Common myeloid progenitor, CD34-positive (primary cell): ENCODE measurements around the gene FOXK2. TPM values are rescaled to one million over a fixed set of nuclear protein-coding genes. Genes with fewer than 3 reads are reported as not detected.

Experiments used
- CTCF ChIA-PET: fragments of 350-600 bp; sonication (Branson Sonifier 250); formaldehyde crosslinking; loops from one replicate; lab custom pipeline; 2021; ENCODE audit warnings: antibody characterized with exemption; lab: Charles Lee
- POLR2A ChIA-PET: fragments of 350-600 bp; sonication (Branson Sonifier 250); formaldehyde crosslinking; loops from one replicate; lab custom pipeline; 2021; ENCODE audit warnings: antibody characterized with exemption; lab: Charles Lee
- DNase-seq, 3 donors: peaks; one replicate each; pipeline versions ENCODE4 v3.0.0 to v3.0.0-alpha.2; 2013
- H3K27ac ChIP-seq, 2 experiments: 1 replicate in 1 of 2; 2 replicates in 1 of 2; pipeline ENCODE4 v1.7.0; 2013; ENCODE audit warnings: inconsistent platforms in 2 of 2, low read length in 2 of 2, mild to moderate bottlenecking in 2 of 2, low read depth in 1 of 2, moderate library complexity in 1 of 2; ENCODE audit not compliant: severe bottlenecking in 2 of 2, insufficient read depth in 1 of 2, poor library complexity in 1 of 2
- H3K27me3 ChIP-seq, 5 experiments: replicated peaks in 2 of 5; 1 replicate in 3 of 5; 2 replicates in 2 of 5; pipeline versions ENCODE4 v1.6.1 to v1.7.0; 2013; ENCODE audit warnings: low read length in 4 of 5, mild to moderate bottlenecking in 2 of 5, moderate library complexity in 2 of 5, inconsistent platforms in 1 of 5; ENCODE audit not compliant: insufficient read depth in 5 of 5, control insufficient read depth in 4 of 5
- H3K36me3 ChIP-seq, 4 experiments: 1 replicate in 2 of 4; 2 replicates in 2 of 4; pipeline versions ENCODE4 v1.6.1 to v1.7.0; 2013; ENCODE audit warnings: low read length in 3 of 4, control low read depth in 1 of 4, mild to moderate bottlenecking in 1 of 4; ENCODE audit not compliant: control insufficient read depth in 4 of 4, insufficient read depth in 4 of 4
- H3K4me1 ChIP-seq, 4 experiments: 1 replicate in 3 of 4; 2 replicates in 1 of 4; pipeline versions ENCODE4 v1.6.1 to v1.7.1; 2013; ENCODE audit warnings: low read length in 3 of 4, mild to moderate bottlenecking in 3 of 4, control low read depth in 1 of 4, inconsistent platforms in 1 of 4, moderate library complexity in 1 of 4; ENCODE audit not compliant: control insufficient read depth in 4 of 4, insufficient read depth in 4 of 4; ENCODE audit errors: control extremely low read depth in 1 of 4
- H3K4me3 ChIP-seq, 7 experiments: 1 replicate in 4 of 7; 2 replicates in 3 of 7; pipeline versions ENCODE4 v1.5.1 to v1.7.0; 2013; ENCODE audit warnings: mild to moderate bottlenecking in 7 of 7, low read length in 6 of 7, moderate library complexity in 6 of 7, inconsistent platforms in 2 of 7, low read depth in 2 of 7, control low read depth in 1 of 7; ENCODE audit not compliant: insufficient read depth in 4 of 7, control insufficient read depth in 1 of 7; ENCODE audit errors: extremely low read depth in 1 of 7
- H3K9me3 ChIP-seq, 5 experiments: 1 replicate in 4 of 5; 2 replicates in 1 of 5; pipeline versions ENCODE4 v1.6.1 to v1.7.1; 2013; ENCODE audit warnings: low read length in 4 of 5, mild to moderate bottlenecking in 2 of 5, inconsistent platforms in 1 of 5, low read depth in 1 of 5, moderate library complexity in 1 of 5; ENCODE audit not compliant: control insufficient read depth in 4 of 5, insufficient read depth in 2 of 5; ENCODE audit errors: control extremely low read depth in 1 of 5
- WGBS: methylation state at CpG from one replicate; pipeline ENCODE4 v1.1.5; 2013; ENCODE audit not compliant: insufficient coverage; 5-methylcytosine and 5-hydroxymethylcytosine counted together
- polyA plus RNA-seq: library from polyadenylated mRNA; unstranded; fragments of 120-200 nt; gene quantifications from one replicate; pipeline ENCODE4 v1.2.1, GENCODE V29; 2013

The FOXK2 gene
- polyA plus RNA-seq: 21.8 TPM

- Histone ChIP-seq H3K27me3 (no peaks in the 10 kb centered on the region), H3K27ac (peak within 1 kb of the TSS; percentile 78 to 90), H3K9me3 (no peaks in the 10 kb centered on the region), H3K4me3 (peak within 1 kb of the TSS; percentile 68 to 86 (median 78)), H3K4me1 (peaks cover 3 to 19% (median 17%) of the 10 kb centered on the region in 4 experiments), H3K36me3 (no peaks in the 10 kb centered on the region)
- ChIA-PET POLR2A (interaction anchor here (0.5 to 1.2 kb wide), 6 partner anchors 10 to 101 kb away, joined by 3 to 5 read pairs (median 4); partner anchors contain the start of gene HEXD), CTCF (interaction anchor here (1.1 to 1.4 kb wide), 3 partner anchors 14 to 35 kb away, joined by 3 read pairs; no protein-coding TSS in a partner anchor)
- peak; percentile 94 to 98 (median 97) for DNase-seq
- WGBS: 3% methylated on average over 72 of the region's 114 CpGs
Measured at GRCh38 chr17:82518826-82519810, at the start of gene FOXK2. TSS of gene FOXK2 (plus strand) at chr17:82519732. CDS start at chr17:82519889, 157 bp downstream.

DNA sequence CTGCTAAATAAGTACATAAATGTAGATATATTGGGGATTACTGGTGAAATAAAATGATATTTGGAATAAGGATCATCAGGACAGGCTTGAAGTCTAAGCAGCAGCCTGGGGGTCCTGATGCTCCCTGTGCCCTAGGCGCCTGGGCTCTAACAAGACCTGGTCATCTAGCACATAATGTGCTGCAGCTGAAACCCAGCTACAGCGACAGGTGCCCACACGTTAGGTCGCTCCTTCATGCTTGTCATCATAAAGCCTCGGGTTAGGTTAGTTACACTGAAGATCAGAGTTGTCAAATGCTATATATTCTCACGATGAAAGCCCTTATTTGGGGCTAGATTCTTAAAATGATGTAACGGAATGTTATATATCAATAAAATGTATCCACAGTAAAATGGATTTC, 49.5 kb upstream of the FOXK2 start:
- no peaks in the 10 kb centered on the region for H3K27me3 ChIP-seq
- no peak for DNase-seq
- ChIA-PET POLR2A (no interaction called here), CTCF (no interaction called here)
- peaks cover 14 to 87% (median 40%) of the 10 kb centered on the region in 4 experiments for H3K36me3 ChIP-seq
- H3K9me3 ChIP-seq: no peaks in the 10 kb centered on the region
- H3K27ac ChIP-seq: no peak overlapping the region
- WGBS: 96% methylated on average over 4 of the region's 7 CpGs
- no peak overlapping the region for H3K4me3 ChIP-seq
- no peaks in the 10 kb centered on the region for H3K4me1 ChIP-seq

GRCh38 chr17:82474223-82475010, 45.1 kb upstream of the FOXK2 start:
- no peaks in the 10 kb centered on the region for H3K9me3 ChIP-seq
- peaks cover 0 to 10% (median 0%) of the 10 kb centered on the region in 4 experiments for H3K4me1 ChIP-seq

GRCh38 chr17:82475458-82475857, 44.1 kb upstream of the FOXK2 start:
- H3K4me1 ChIP-seq: peaks cover 0 to 11% (median 0%) of the 10 kb centered on the region in 4 experiments
- CTCF ChIA-PET: interaction anchor here (0.6 to 1.6 kb wide), 4 partner anchors 8 to 132 kb away, joined by 3 to 4 read pairs (median 3); no protein-coding TSS in a partner anchor
- H3K36me3 ChIP-seq: peaks cover 8 to 80% (median 39%) of the 10 kb centered on the region in 4 experiments
- H3K4me3 ChIP-seq: no peak overlapping the region
- H3K27ac ChIP-seq: no peak overlapping the region
- DNase-seq: no peak
- 90% methylated on average over 5 of the region's 8 CpGs for WGBS
- POLR2A ChIA-PET: no interaction called here
- no peaks in the 10 kb centered on the region for H3K27me3 ChIP-seq
- H3K9me3 ChIP-seq: no peaks in the 10 kb centered on the region

More at GRCh38 chr17:82474223-82475010, 45.1 kb upstream of the FOXK2 start:
- CTCF ChIA-PET: interaction anchor here (1.1 to 1.6 kb wide), 3 partner anchors 9 to 131 kb away, joined by 3 read pairs; no protein-coding TSS in a partner anchor
- POLR2A ChIA-PET: no interaction called here
- Histone ChIP-seq H3K27me3 (no peaks in the 10 kb centered on the region), H3K27ac (peak overlapping the region in 1 of 2 experiments; percentile 0), H3K36me3 (peaks cover 11 to 77% (median 36%) of the 10 kb centered on the region in 4 experiments), H3K4me3 (no peak overlapping the region)
- DNase-seq: no peak
- 96% methylated on average over 5 of the region's 11 CpGs for WGBS

DNA sequence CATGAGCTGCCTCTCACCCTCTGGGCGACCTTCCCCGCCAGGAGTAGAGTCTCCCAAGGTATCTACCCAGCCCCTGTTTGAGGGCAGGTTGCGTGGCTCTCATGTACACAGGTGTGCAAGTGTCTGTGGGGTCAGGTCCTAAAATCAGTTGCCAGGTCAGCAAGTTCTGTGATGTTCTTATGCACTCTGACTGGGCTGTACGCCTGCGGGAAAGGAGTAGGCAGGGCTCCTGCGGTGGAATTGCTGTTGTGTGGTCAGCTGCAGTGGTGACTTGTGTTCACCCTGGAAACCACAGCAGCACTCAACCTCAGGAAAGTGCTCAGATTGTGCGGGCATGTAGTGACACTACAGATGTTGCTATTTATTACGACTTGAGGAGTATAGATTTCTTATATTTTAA, 41.6 kb upstream of the FOXK2 start:
- DNase-seq: no peak
- peaks cover 8 to 84% (median 49%) of the 10 kb centered on the region in 4 experiments for H3K36me3 ChIP-seq
- H3K27ac ChIP-seq: no peak overlapping the region
- no peak overlapping the region for H3K4me3 ChIP-seq
- no peaks in the 10 kb centered on the region for H3K27me3 ChIP-seq
- H3K4me1 ChIP-seq: peaks cover 0 to 11% (median 0%) of the 10 kb centered on the region in 4 experiments
- ChIA-PET POLR2A (no interaction called here), CTCF (interaction anchor here (1.1 to 1.5 kb wide), 3 partner anchors 73 to 175 kb away, joined by 3 read pairs; no protein-coding TSS in a partner anchor)
- 95% methylated on average over 8 of the region's 8 CpGs for WGBS
- no peaks in the 10 kb centered on the region for H3K9me3 ChIP-seq

GRCh38 chr17:82479602-82480001, 39.9 kb upstream of the FOXK2 start:
- H3K9me3 ChIP-seq: no peaks in the 10 kb centered on the region

More at GRCh38 chr17:82479602-82480001, 39.9 kb upstream of the FOXK2 start:
- DNase-seq: no peak
- Histone ChIP-seq H3K4me1 (peaks cover 0 to 11% (median 0%) of the 10 kb centered on the region in 4 experiments), H3K27ac (no peak overlapping the region), H3K4me3 (no peak overlapping the region), H3K36me3 (peaks cover 5 to 85% (median 58%) of the 10 kb centered on the region in 4 experiments), H3K27me3 (no peaks in the 10 kb centered on the region)
- POLR2A ChIA-PET: no interaction called here
- WGBS: 100% methylated on average over 4 of the region's 5 CpGs
- CTCF ChIA-PET: interaction anchor here (0.9 to 3.1 kb wide), 6 partner anchors 13 to 75 kb away, joined by 3 to 12 read pairs (median 5); no protein-coding TSS in a partner anchor
